GM12878 (cell line): Measurements from ENCODE around the gene BPTF. TPM values are rescaled to one million over a fixed set of nuclear protein-coding genes. Genes with fewer than 3 reads are reported as not detected.

Experiments
- ATAC-seq: fragments of 200-7000 bp; cut with Tn5 transposase; 3 replicates; pipeline ENCODE4 v1.9.1; 2020; ENCODE audit warnings: mild to moderate bottlenecking, moderate library complexity
- BruUV-seq: library from RNA; stranded (reverse); fragments of 400-500 nt; replicated peaks from 2 replicates; lab custom pipeline; 2021; lab: Mats Ljungman, UMichigan
- CTCF ChIA-PET: fragments of 300-600 bp; sonication (Branson Sonifier 250); formaldehyde crosslinking; extraction: SDS; loops from one replicate; lab custom pipeline; 2021; ENCODE audit warnings: inconsistent platforms; lab: Yijun Ruan, JAX
- POLR2A ChIA-PET: fragments of 350-600 bp; formaldehyde crosslinking; extraction: SDS; loops from one replicate; lab custom pipeline; 2021; ENCODE audit warnings: inconsistent platforms; lab: Charles Lee
- RAD21 ChIA-PET: fragments of 300-600 bp; sonication (Branson Sonifier 250); formaldehyde crosslinking; loops from one replicate; lab custom pipeline; 2023; ENCODE audit warnings: antibody characterized with exemption; ENCODE audit not compliant: unreplicated experiment; lab: Charles Lee
- SMC1A ChIA-PET: fragments of 300-600 bp; sonication (Branson Sonifier 250); formaldehyde crosslinking; loops from one replicate; lab custom pipeline; 2023; ENCODE audit not compliant: unreplicated experiment, uncharacterized antibody; lab: Charles Lee
- DNase-seq: peaks from one replicate; pipeline ENCODE4 v3.0.0-alpha.2; 2011; ENCODE audit warnings: low read depth, low spot score
- FAIRE-seq: peaks from 3 replicates; lab custom pipeline; 2011; peaks lifted over from hg19 to GRCh38; lab: Jason Lieb, UNC
- H2AFZ ChIP-seq: 2 replicates; pipeline ENCODE4 v1.6.0; 2011; ENCODE audit warnings: low read depth, low read length, control low read depth; ENCODE audit not compliant: control insufficient read depth
- H3K27ac ChIP-seq: 2 replicates; pipeline ENCODE4 v1.5.1; 2011; ENCODE audit warnings: control low read depth; ENCODE audit not compliant: control insufficient read depth, insufficient read depth
- H3K27me3 ChIP-seq, 2 experiments: replicated peaks in 1 of 2; 2 replicates each; pipeline versions ENCODE4 v1.6.0 to v1.6.1; 2011; ENCODE audit warnings: low read length in 1 of 2; ENCODE audit not compliant: control insufficient read depth in 2 of 2, insufficient read depth in 2 of 2
- H3K36me3 ChIP-seq, 2 experiments: 2 replicates each; pipeline ENCODE4 v1.5.1; 2011; ENCODE audit warnings: low read length in 1 of 2; ENCODE audit not compliant: control insufficient read depth in 2 of 2, insufficient read depth in 2 of 2
- H3K4me1 ChIP-seq: 2 replicates; pipeline ENCODE4 v1.6.1; 2011; ENCODE audit warnings: mild to moderate bottlenecking, low read length, moderate library complexity, mixed read lengths; ENCODE audit not compliant: control insufficient read depth, insufficient read depth
- H3K4me2 ChIP-seq: 2 replicates; pipeline ENCODE4 v1.6.0; 2011; ENCODE audit warnings: control low read depth; ENCODE audit not compliant: control insufficient read depth, insufficient read depth
- H3K4me3 ChIP-seq: fragments of 200-600 bp; sonication (generic); 2 replicates; pipeline ENCODE4 v1.5.1; 2016
- H3K79me2 ChIP-seq: 2 replicates; pipeline ENCODE4 v1.6.0; 2011; ENCODE audit warnings: low read length; ENCODE audit not compliant: control insufficient read depth, insufficient read depth
- H3K9ac ChIP-seq: 2 replicates; pipeline ENCODE4 v1.8.0; 2011; ENCODE audit warnings: low read length, control low read depth, mixed read lengths; ENCODE audit not compliant: control insufficient read depth, insufficient read depth
- H3K9me3 ChIP-seq: replicated peaks from 3 replicates; pipeline ENCODE4 v1.5.1; 2011; ENCODE audit warnings: mild to moderate bottlenecking, low read length; ENCODE audit not compliant: control insufficient read depth, insufficient read depth
- H4K20me1 ChIP-seq: 2 replicates; pipeline ENCODE4 v1.6.0; 2011; ENCODE audit not compliant: control insufficient read depth, insufficient read depth
- BMI1 ChIP-seq: fragments of 450-650 bp; IDR thresholded peaks from 2 replicates; pipeline ENCODE4 v1.6.1; 2016; ENCODE audit warnings: mild to moderate bottlenecking, moderate library complexity, borderline replicate concordance
- CEBPB ChIP-seq, 2 experiments: fragments of 150-350 bp in 1 of 2; IDR thresholded peaks; 2 replicates each; pipeline ENCODE4 v1.6.1; 2012 to 2014; ENCODE audit warnings: low read depth in 2 of 2, low read length in 2 of 2, borderline replicate concordance in 1 of 2, inconsistent platforms in 1 of 2
- CREB1 ChIP-seq: IDR thresholded peaks from 2 replicates; pipeline ENCODE4 v1.6.1; 2012; ENCODE audit warnings: low read depth, mild to moderate bottlenecking, inconsistent platforms
- EED ChIP-seq: sonication (generic); IDR thresholded peaks from 2 replicates; pipeline ENCODE4 v1.6.1; 2016; ENCODE audit warnings: antibody characterized with exemption, low read depth
- LARP7 ChIP-seq: fragments of 450-650 bp; IDR thresholded peaks from 2 replicates; pipeline ENCODE4 v1.6.1; 2017; ENCODE audit warnings: mild to moderate bottlenecking
- NFXL1 ChIP-seq: fragments of 450-650 bp; IDR thresholded peaks from 2 replicates; pipeline ENCODE4 v1.6.1; 2017; ENCODE audit warnings: antibody characterized with exemption, mild to moderate bottlenecking, borderline replicate concordance
- SREBF2 ChIP-seq: IDR thresholded peaks from 2 replicates; pipeline ENCODE4 v1.6.1; 2012; ENCODE audit warnings: mild to moderate bottlenecking, low read length
- TBL1XR1 ChIP-seq: IDR thresholded peaks from 2 replicates; pipeline ENCODE4 v1.6.1; 2012; ENCODE audit warnings: low read depth, low read length, improper control_type of control experiment
- ZNF24 ChIP-seq: fragments of 450-650 bp; IDR thresholded peaks from 2 replicates; pipeline ENCODE4 v1.6.1; 2017; ENCODE audit warnings: antibody characterized with exemption, mild to moderate bottlenecking
- WGBS: methylation state at CpG from one replicate; pipeline ENCODE4 v1.1.6; 2016; ENCODE audit warnings: low lambda C conversion rate; ENCODE audit not compliant: insufficient replicate concordance, insufficient coverage; ENCODE audit errors: missing lambda C conversion rate; 5-methylcytosine and 5-hydroxymethylcytosine counted together
- in situ Hi-C: fragments of 300-500 bp; cut with MboI; formaldehyde crosslinking; loops from 9 replicates; pipeline ENCODE4 v1.14.3; 2018; ENCODE audit warnings: mixed read lengths
- intact Hi-C: fragments of 100-400 bp; cut with micrococcal nuclease; formaldehyde crosslinking; loops from one replicate; pipeline ENCODE4 v1.14.2; 2022; ENCODE audit not compliant: unreplicated experiment
- polyA plus RNA-seq, 11 experiments: library from polyadenylated mRNA; depleted of rRNA in 4 of 11; unstranded in 6 of 11; stranded (reverse) in 5 of 11; fragments of >200 nt; fragmentation: Nextera tagmentation in 4 of 11; fragmentation: Illumina TruSeq in 1 of 11; extraction: Ambion mirVana in 4 of 11; extraction: Trizol in 1 of 11; gene quantifications; 1 replicate in 1 of 11; 2 replicates in 10 of 11; pipeline versions ENCODE4 v1.2.1 to v1.2.3, GENCODE V29; 2011 to 2016; ENCODE audit warnings: inconsistent platforms in 2 of 11, missing spikeins in 2 of 11, low read depth in 1 of 11
- total RNA-seq, 4 experiments: library from RNA; depleted of rRNA in 3 of 4; stranded (reverse); fragments of >200 nt in 3 of 4; fragmentation: Illumina TruSeq in 1 of 4; extraction: Trizol in 1 of 4; gene quantifications; 2 replicates each; pipeline versions ENCODE4 v1.2.1 to v1.2.3, GENCODE V29; 2013 to 2021
- TF ChIP-seq, protein P1 (sequence below): fragments of 450-650 bp; IDR thresholded peaks from 2 replicates; pipeline ENCODE4 v1.6.1; 2017; ENCODE audit warnings: mild to moderate bottlenecking, low read depth, inconsistent platforms; ENCODE audit not compliant: poor library complexity, severe bottlenecking

Gene BPTF
- total and polyA plus RNA-seq, 10 of the 15 experiments (the other 5 are each of a cell fraction or from before 2014, with no cell fraction given): 19.4 to 78.3 (median 44.8) TPM

DNA sequence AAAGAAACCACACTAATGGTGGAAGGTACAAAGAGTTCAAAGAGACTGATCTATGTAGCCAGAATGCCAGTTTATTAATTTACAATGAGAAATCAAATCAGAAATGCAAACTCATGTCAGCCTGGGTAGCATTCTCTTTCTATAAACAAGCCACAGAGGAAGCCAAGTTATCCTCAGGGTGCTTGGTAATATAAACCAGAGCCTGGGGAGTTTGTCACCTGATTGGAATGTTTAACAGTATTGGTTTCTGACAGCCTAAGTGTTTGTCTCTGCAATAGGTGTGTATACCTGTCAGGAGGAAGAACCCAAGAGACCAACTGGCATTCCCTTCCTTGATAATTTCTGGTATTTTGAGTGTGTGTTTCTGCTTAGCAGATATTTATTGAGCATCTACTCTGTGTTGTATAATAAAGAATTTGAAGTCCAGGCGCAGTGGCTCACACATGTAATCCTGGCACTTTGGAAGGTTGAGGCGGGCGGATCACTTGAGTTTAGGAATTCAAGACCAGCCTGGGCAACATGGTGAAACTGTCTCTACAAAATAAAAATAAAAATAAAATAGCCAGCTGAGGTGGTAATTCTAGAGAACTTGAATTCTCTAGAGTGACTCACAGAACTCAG is 174.1 kb downstream of the BPTF start:
- 86% methylated on average over 3 of the region's 3 CpGs for WGBS
- SMC1A ChIA-PET: no interaction called here
- no peaks in the 10 kb centered on the region for H3K36me3 ChIP-seq
- in situ Hi-C loops (no loop called here), intact Hi-C loops (no loop called here)
- no peak overlapping the region for H3K9ac ChIP-seq
- no peaks in the 10 kb centered on the region for H3K79me2 ChIP-seq
- POLR2A ChIA-PET: no interaction called here
- RAD21 ChIA-PET: no interaction called here
- ATAC-seq (no peak), DNase-seq (no peak), FAIRE-seq (no peak)
- no peak overlapping the region for H3K27ac ChIP-seq
- CTCF ChIA-PET: interaction anchor here (1.1 kb wide), 1 partner anchor 9 kb away, joined by 3 read pairs; no protein-coding TSS in a partner anchor
- no peak overlapping the region for H3K4me2 ChIP-seq
- peaks cover 7% of the 10 kb centered on the region for H3K4me1 ChIP-seq
- no peaks in the 10 kb centered on the region for H4K20me1 ChIP-seq
- no peak overlapping the region for H3K4me3 ChIP-seq
- no TSS peak for BruUV-seq
- peaks cover 0 to 3% of the 10 kb centered on the region in 2 experiments; a peak in 2 of 4 replicates for H3K27me3 ChIP-seq
- TF ChIP-seq NFXL1: no peak
- no peak for TF ChIP-seq SREBF2
- TF ChIP-seq CREB1: no peak
- no peak for TF ChIP-seq BMI1
- no peak for TF ChIP-seq EED
- no peak for TF ChIP-seq ZNF24
- TF ChIP-seq, protein P1, sequence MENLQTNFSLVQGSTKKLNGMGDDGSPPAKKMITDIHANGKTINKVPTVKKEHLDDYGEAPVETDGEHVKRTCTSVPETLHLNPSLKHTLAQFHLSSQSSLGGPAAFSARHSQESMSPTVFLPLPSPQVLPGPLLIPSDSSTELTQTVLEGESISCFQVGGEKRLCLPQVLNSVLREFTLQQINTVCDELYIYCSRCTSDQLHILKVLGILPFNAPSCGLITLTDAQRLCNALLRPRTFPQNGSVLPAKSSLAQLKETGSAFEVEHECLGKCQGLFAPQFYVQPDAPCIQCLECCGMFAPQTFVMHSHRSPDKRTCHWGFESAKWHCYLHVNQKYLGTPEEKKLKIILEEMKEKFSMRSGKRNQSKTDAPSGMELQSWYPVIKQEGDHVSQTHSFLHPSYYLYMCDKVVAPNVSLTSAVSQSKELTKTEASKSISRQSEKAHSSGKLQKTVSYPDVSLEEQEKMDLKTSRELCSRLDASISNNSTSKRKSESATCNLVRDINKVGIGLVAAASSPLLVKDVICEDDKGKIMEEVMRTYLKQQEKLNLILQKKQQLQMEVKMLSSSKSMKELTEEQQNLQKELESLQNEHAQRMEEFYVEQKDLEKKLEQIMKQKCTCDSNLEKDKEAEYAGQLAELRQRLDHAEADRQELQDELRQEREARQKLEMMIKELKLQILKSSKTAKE: no peak
- no peak for TF ChIP-seq LARP7
- TF ChIP-seq TBL1XR1: no peak
- TF ChIP-seq CEBPB (IDR thresholded peaks at IDR 0.05; ENCODE audit: borderline replicate concordance in 1 of 2, low read depth in 2 of 2, low read length in 2 of 2): no peak
- H3K9me3 ChIP-seq: no peaks in the 10 kb centered on the region
- no peak overlapping the region for H2AFZ ChIP-seq
